ENCODE results near the gene RCSD1.

The RCSD1 gene

GRCh38 chr1:167714439-167715156 is 84.6 kb downstream of the RCSD1 start:
- H3K27ac ChIP-seq: peak overlapping the region; percentile 90

DNA sequence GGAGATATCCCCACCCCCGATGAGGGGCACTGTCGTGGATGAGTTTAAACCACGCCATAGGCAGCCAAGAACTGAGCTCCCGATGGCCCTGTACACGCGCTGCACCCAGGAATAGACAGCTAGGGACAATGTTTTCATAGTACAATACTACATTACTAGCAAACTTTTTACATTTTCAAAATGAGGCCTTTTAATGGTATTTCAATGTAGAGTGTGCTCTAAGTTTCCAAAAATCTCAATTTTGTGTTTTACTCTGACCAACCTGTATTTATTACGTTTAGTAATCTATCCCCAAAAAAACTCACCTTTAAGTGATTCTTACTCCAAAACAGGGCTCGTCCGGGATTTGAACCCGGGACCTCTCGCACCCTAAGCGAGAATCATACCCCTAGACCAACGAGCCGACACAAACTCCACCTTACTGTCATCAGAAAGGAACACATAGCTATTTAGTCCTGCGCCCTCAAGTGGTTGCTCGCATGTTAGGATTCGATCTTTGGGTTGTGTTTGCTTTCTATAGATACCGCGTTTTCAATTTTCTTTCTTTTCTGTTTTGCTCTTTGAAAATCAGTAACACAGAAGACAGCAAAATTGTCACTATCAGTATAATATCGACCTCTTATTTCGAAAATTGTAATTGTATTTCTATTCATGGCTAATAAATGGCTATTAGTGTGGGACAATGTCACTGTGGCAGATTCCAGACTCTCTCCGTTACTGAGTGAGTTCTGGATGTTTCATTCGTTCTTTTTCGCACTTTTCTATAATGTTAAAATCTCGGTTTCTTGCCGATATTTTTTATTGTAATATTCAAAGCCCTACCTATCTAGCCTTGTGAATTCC is 85.3 kb downstream of the RCSD1 start:
- no peaks in the 10 kb centered on the region for H4K20me1 ChIP-seq (ENCODE audit: insufficient read depth)
- TF ChIP-seq, protein P1, sequence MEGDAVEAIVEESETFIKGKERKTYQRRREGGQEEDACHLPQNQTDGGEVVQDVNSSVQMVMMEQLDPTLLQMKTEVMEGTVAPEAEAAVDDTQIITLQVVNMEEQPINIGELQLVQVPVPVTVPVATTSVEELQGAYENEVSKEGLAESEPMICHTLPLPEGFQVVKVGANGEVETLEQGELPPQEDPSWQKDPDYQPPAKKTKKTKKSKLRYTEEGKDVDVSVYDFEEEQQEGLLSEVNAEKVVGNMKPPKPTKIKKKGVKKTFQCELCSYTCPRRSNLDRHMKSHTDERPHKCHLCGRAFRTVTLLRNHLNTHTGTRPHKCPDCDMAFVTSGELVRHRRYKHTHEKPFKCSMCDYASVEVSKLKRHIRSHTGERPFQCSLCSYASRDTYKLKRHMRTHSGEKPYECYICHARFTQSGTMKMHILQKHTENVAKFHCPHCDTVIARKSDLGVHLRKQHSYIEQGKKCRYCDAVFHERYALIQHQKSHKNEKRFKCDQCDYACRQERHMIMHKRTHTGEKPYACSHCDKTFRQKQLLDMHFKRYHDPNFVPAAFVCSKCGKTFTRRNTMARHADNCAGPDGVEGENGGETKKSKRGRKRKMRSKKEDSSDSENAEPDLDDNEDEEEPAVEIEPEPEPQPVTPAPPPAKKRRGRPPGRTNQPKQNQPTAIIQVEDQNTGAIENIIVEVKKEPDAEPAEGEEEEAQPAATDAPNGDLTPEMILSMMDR (conservative IDR thresholded peaks at IDR 0.05; ENCODE audit: low read depth, low read length): peak; percentile 94
- no peaks in the 10 kb centered on the region for H3K36me3 ChIP-seq (ENCODE audit: insufficient read depth)
- peak overlapping the region; percentile 90 for H3K27ac ChIP-seq
- peak overlapping the region; percentile 96 for H2AFZ ChIP-seq (ENCODE audit: low read depth)
- H3K4me2 ChIP-seq: peak overlapping the region; percentile 82
- no peaks in the 10 kb centered on the region for H3K79me2 ChIP-seq (ENCODE audit: insufficient read depth, low read depth)
- H3K9ac ChIP-seq: peak overlapping the region; percentile 97
- no peaks in the 10 kb centered on the region for H3K27me3 ChIP-seq (ENCODE audit: insufficient read depth, low read depth)
- H3K4me1 ChIP-seq (ENCODE audit: low read depth, poor library complexity, severe bottlenecking): peaks cover 27% of the 10 kb centered on the region
- H3K4me3 ChIP-seq (IDR thresholded peaks at IDR 0.05; ENCODE audit: insufficient read depth, low read depth, low read length): peak overlapping the region; percentile 98

More at GRCh38 chr1:167714439-167715156, 84.6 kb downstream of the RCSD1 start:
- Histone ChIP-seq H2AFZ (ENCODE audit: low read depth) (peak overlapping the region; percentile 96), H3K79me2 (ENCODE audit: insufficient read depth, low read depth) (no peaks in the 10 kb centered on the region), H3K4me1 (ENCODE audit: low read depth, poor library complexity, severe bottlenecking) (peaks cover 33% of the 10 kb centered on the region), H3K9ac (peak overlapping the region; percentile 97), H3K36me3 (ENCODE audit: insufficient read depth) (no peaks in the 10 kb centered on the region), H3K4me3 (IDR thresholded peaks at IDR 0.05; ENCODE audit: insufficient read depth, low read depth, low read length) (peak overlapping the region; percentile 48), H3K27me3 (ENCODE audit: insufficient read depth, low read depth) (no peaks in the 10 kb centered on the region), H4K20me1 (ENCODE audit: insufficient read depth) (no peaks in the 10 kb centered on the region), H3K4me2 (peak overlapping the region; percentile 82)
- TF ChIP-seq, protein P1 (conservative IDR thresholded peaks at IDR 0.05; ENCODE audit: low read depth, low read length): no peak

DNA sequence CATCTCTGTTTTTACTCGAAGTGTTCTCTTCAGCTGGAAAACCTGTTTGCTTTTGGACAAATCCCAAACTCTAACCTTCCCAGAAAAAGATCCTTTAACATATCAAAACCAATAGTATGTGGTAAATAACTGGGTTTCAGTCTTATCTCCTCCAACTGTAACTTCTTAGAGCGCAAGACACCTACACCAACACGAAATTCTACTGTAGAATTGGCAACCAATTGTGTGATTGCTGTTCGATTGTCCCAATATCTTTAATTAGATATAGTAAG is 85.9 kb downstream of the RCSD1 start:
- Histone ChIP-seq H3K36me3 (ENCODE audit: insufficient read depth) (no peaks in the 10 kb centered on the region), H3K27me3 (ENCODE audit: insufficient read depth, low read depth) (no peaks in the 10 kb centered on the region), H3K4me2 (peak overlapping the region; percentile 64), H2AFZ (ENCODE audit: low read depth) (peak overlapping the region; percentile 82), H3K9ac (peak overlapping the region; percentile 50), H3K79me2 (ENCODE audit: insufficient read depth, low read depth) (no peaks in the 10 kb centered on the region), H3K27ac (peak overlapping the region; percentile 90), H4K20me1 (ENCODE audit: insufficient read depth) (no peaks in the 10 kb centered on the region), H3K4me3 (IDR thresholded peaks at IDR 0.05; ENCODE audit: insufficient read depth, low read depth, low read length) (peak overlapping the region; percentile 98), H3K4me1 (ENCODE audit: low read depth, poor library complexity, severe bottlenecking) (peaks cover 27% of the 10 kb centered on the region)
- TF ChIP-seq, protein P1 (conservative IDR thresholded peaks at IDR 0.05; ENCODE audit: low read depth, low read length): no peak

- Histone ChIP-seq H3K36me3 (ENCODE audit: insufficient read depth) (no peaks in the 10 kb centered on the region), H3K27me3 (ENCODE audit: insufficient read depth, low read depth) (no peaks in the 10 kb centered on the region), H3K4me3 (IDR thresholded peaks at IDR 0.05; ENCODE audit: insufficient read depth, low read depth, low read length) (no peak overlapping the region), H3K27ac (no peak overlapping the region), H2AFZ (ENCODE audit: low read depth) (no peak overlapping the region; the same call in 1 of the 2 replicates), H3K79me2 (ENCODE audit: insufficient read depth, low read depth) (peaks cover 3% of the 10 kb centered on the region; the same call in 1 of the 2 replicates), H4K20me1 (ENCODE audit: insufficient read depth) (no peaks in the 10 kb centered on the region), H3K9ac (no peak overlapping the region), H3K4me2 (no peak overlapping the region; the same call in 1 of the 2 replicates), H3K4me1 (ENCODE audit: low read depth, poor library complexity, severe bottlenecking) (peaks cover 24% of the 10 kb centered on the region)
- TF ChIP-seq, protein P1 (conservative IDR thresholded peaks at IDR 0.05; ENCODE audit: low read depth, low read length): no peak
Observed at GRCh38 chr1:167717351-167717750, 87.3 kb downstream of the RCSD1 start.
